ENCODE results near the gene WRAP53. TPM values are rescaled to one million over a fixed set of nuclear protein-coding genes. Genes with fewer than 3 reads are reported as not detected.

The WRAP53 gene
- total and polyA plus RNA-seq, 2 donors (not counting 1 experiment from before 2014, with no cell fraction given): 13.1 to 18.2 TPM

GRCh38 chr17:7687072-7687907, 987 bp upstream of the WRAP53 start, which contains the start of gene TP53:
Gene TP53, minus strand, starts transcription at chr17:7687490. Its CDS starts 10,896 bp downstream, at chr17:7676594.
- peak within 1 kb of the TSS; percentile 98 for H3K4me3 Mint-ChIP-seq
- no peaks in the 10 kb centered on the region for H4K20me1 ChIP-seq (ENCODE audit: control insufficient read depth, insufficient read depth, low read length, poor library complexity, severe bottlenecking)
- DNase-seq: peak; percentile 94
- H3K4me1 ChIP-seq (ENCODE audit: control insufficient read depth in 2 of 2, insufficient read depth in 2 of 2, low read length in 2 of 2): peaks cover 22 to 32% of the 10 kb centered on the region in 2 donors
- H3K4me2 ChIP-seq (replicated peaks; ENCODE audit: low read depth, low read length, poor library complexity, severe bottlenecking): peak within 1 kb of the TSS; percentile 84
- no peak for TF ChIP-seq EZH2 (IDR thresholded peaks at IDR 0.05; ENCODE audit: borderline replicate concordance, insufficient read depth, low read depth, low read length, poor library complexity, severe bottlenecking)
- POLR2A ChIA-PET: interaction anchor here (0.6 to 3.6 kb wide), 34 partner anchors 10 to 675 kb away, joined by 3 to 35 read pairs (median 4); partner anchors contain the start of genes ATP1B2, CD68, CTC1 and FXR2
- no peaks in the 10 kb centered on the region for H3K9me3 Mint-ChIP-seq (ENCODE audit: insufficient read depth)
- H3K27ac Mint-ChIP-seq: peak within 1 kb of the TSS; percentile 100
- ATAC-seq (ENCODE audit: low read depth): peak; percentile 51
- peak within 1 kb of the TSS; percentile 94 to 99 for H3K27ac ChIP-seq (ENCODE audit: low read length in 2 of 2)
- intact Hi-C loops (cut with micrococcal nuclease): loop anchor here (1.0 to 5.0 kb wide), 12 partner anchors 36 to 1035 kb away; partner anchors contain the start of genes ATP1B2, C17orf100, CTC1 and CTDNEP1
- H3K36me3 ChIP-seq (replicated peaks in 1 of 2; ENCODE audit: control extremely low read depth in 1 of 2, control insufficient read depth in 1 of 2, extremely low read depth in 1 of 2, insufficient read depth in 2 of 2, low read length in 1 of 2): peaks cover 0 to 8% of the 10 kb centered on the region in 2 experiments
- under 1% methylated on average over 24 of the region's 30 CpGs for WGBS (ENCODE audit: insufficient coverage)
- peaks cover 57% of the 10 kb centered on the region for H3K79me2 ChIP-seq (ENCODE audit: control insufficient read depth, insufficient read depth, low read length)
- H3K27me3 ChIP-seq (replicated peaks in 1 of 4; ENCODE audit: control extremely low read depth in 1 of 4, control insufficient read depth in 3 of 4, insufficient read depth in 4 of 4, low read length in 3 of 4): no peaks in the 10 kb centered on the region
- CTCF ChIA-PET: interaction anchor here (0.6 to 5.2 kb wide), 43 partner anchors 9 to 1166 kb away, joined by 3 to 35 read pairs (median 4); partner anchors contain the start of genes ACAP1, ATP1B2, CD68 and CTC1
- peak within 1 kb of the TSS; percentile 97 for H3K9ac ChIP-seq (ENCODE audit: low read length)
- H3K4me1 Mint-ChIP-seq: peaks cover 37% of the 10 kb centered on the region
- no peaks in the 10 kb centered on the region for H3K27me3 Mint-ChIP-seq
- H2AFZ ChIP-seq (ENCODE audit: insufficient read depth, low read depth, low read length, poor library complexity, severe bottlenecking): peak within 1 kb of the TSS; percentile 88
- H3K9me3 ChIP-seq (ENCODE audit: control extremely low read depth in 1 of 3, control insufficient read depth in 2 of 3, insufficient read depth in 1 of 3, low read length in 2 of 3): no peaks in the 10 kb centered on the region
- peak within 1 kb of the TSS; percentile 68 to 100 (median 100) for H3K4me3 ChIP-seq (ENCODE audit: control extremely low read depth in 1 of 5, extremely low read depth in 1 of 5, insufficient read depth in 1 of 5, low read depth in 2 of 5, low read length in 4 of 5)

GRCh38 chr17:7688808-7689316, 585 bp downstream of the WRAP53 start:
- CTCF ChIA-PET: interaction anchor here (1.1 to 5.2 kb wide), 11 partner anchors 53 to 642 kb away, joined by 3 to 35 read pairs (median 9); partner anchors contain the start of genes FXR2, MPDU1, SAT2 and SHBG
- peak overlapping the region; percentile 70 for H3K27ac Mint-ChIP-seq
- Histone ChIP-seq H3K4me1 (ENCODE audit: control insufficient read depth in 2 of 2, insufficient read depth in 2 of 2, low read length in 2 of 2) (peaks cover 22 to 32% of the 10 kb centered on the region in 2 donors), H3K9ac (ENCODE audit: low read length) (peak overlapping the region; percentile 97), H3K36me3 (replicated peaks in 1 of 2; ENCODE audit: control extremely low read depth in 1 of 2, control insufficient read depth in 1 of 2, extremely low read depth in 1 of 2, insufficient read depth in 2 of 2, low read length in 1 of 2) (peaks cover 0 to 8% of the 10 kb centered on the region in 2 experiments), H3K79me2 (ENCODE audit: control insufficient read depth, insufficient read depth, low read length) (peaks cover 41% of the 10 kb centered on the region), H3K4me2 (replicated peaks; ENCODE audit: low read depth, low read length, poor library complexity, severe bottlenecking) (peak overlapping the region; percentile 84), H2AFZ (ENCODE audit: insufficient read depth, low read depth, low read length, poor library complexity, severe bottlenecking) (peak overlapping the region; percentile 88), H3K4me3 (ENCODE audit: control extremely low read depth in 1 of 5, extremely low read depth in 1 of 5, insufficient read depth in 1 of 5, low read depth in 2 of 5, low read length in 4 of 5) (peak overlapping the region; percentile 68 to 100 (median 99)), H4K20me1 (ENCODE audit: control insufficient read depth, insufficient read depth, low read length, poor library complexity, severe bottlenecking) (no peaks in the 10 kb centered on the region), H3K27ac (ENCODE audit: low read length in 2 of 2) (peak overlapping the region in 1 of 2 donors; percentile 67), H3K27me3 (replicated peaks in 1 of 4; ENCODE audit: control extremely low read depth in 1 of 4, control insufficient read depth in 3 of 4, insufficient read depth in 4 of 4, low read length in 3 of 4) (no peaks in the 10 kb centered on the region), H3K9me3 (ENCODE audit: control extremely low read depth in 1 of 3, control insufficient read depth in 2 of 3, insufficient read depth in 1 of 3, low read length in 2 of 3) (no peaks in the 10 kb centered on the region)
- H3K27me3 Mint-ChIP-seq: no peaks in the 10 kb centered on the region
- DNase-seq (no peak), ATAC-seq (ENCODE audit: low read depth) (no peak)
- H3K9me3 Mint-ChIP-seq (ENCODE audit: insufficient read depth): no peaks in the 10 kb centered on the region
- H3K4me1 Mint-ChIP-seq: peaks cover 32% of the 10 kb centered on the region
- TF ChIP-seq EZH2 (IDR thresholded peaks at IDR 0.05; ENCODE audit: borderline replicate concordance, insufficient read depth, low read depth, low read length, poor library complexity, severe bottlenecking) (no peak), CTCF (IDR thresholded peaks at IDR 0.05) (no peak)
- peak overlapping the region; percentile 98 for H3K4me3 Mint-ChIP-seq
- intact Hi-C loops (cut with micrococcal nuclease): loop anchor here (1.0 to 5.0 kb wide), 9 partner anchors 57 to 1037 kb away; partner anchors contain the start of genes C17orf100, CNTROB, CTDNEP1 and CYB5D1
- 19% methylated on average over 9 of the region's 13 CpGs for WGBS (ENCODE audit: insufficient coverage)
- POLR2A ChIA-PET: interaction anchor here (0.6 to 1.8 kb wide), 2 partner anchors 61 to 384 kb away, joined by 5 to 9 read pairs; partner anchors contain the start of gene SAT2
